WERI-Rb-1 (cell line): ENCODE data around the gene ALG12.

Experiments used
- DNase-seq: peaks from one replicate; pipeline ENCODE4 v3.0.0-alpha.2; 2020
- H3K27ac ChIP-seq: fragments of 250-450 bp; sonication (Bioruptor Pico); 2 replicates; pipeline ENCODE4 v1.5.1; 2020; ENCODE audit warnings: mild to moderate bottlenecking, moderate library complexity
- H3K27me3 ChIP-seq: fragments of 250-450 bp; sonication (Bioruptor Pico); 2 replicates; pipeline ENCODE4 v1.5.1; 2021; ENCODE audit warnings: mild to moderate bottlenecking, low read depth, moderate library complexity; ENCODE audit not compliant: insufficient read depth, severe bottlenecking
- H3K36me3 ChIP-seq: fragments of 250-450 bp; sonication (Bioruptor Pico); 2 replicates; pipeline ENCODE4 v1.5.1; 2020; ENCODE audit warnings: mild to moderate bottlenecking, moderate library complexity
- H3K4me3 ChIP-seq: 2 replicates; pipeline ENCODE4 v1.5.1; 2011; ENCODE audit warnings: low read depth, mild to moderate bottlenecking, control low read depth, low read length
- H3K9me3 ChIP-seq: fragments of 250-450 bp; sonication (Bioruptor Pico); 2 replicates; pipeline ENCODE4 v1.5.1; 2021; ENCODE audit warnings: mild to moderate bottlenecking, moderate library complexity; ENCODE audit not compliant: severe bottlenecking
- TF ChIP-seq, protein P1 (sequence below): IDR thresholded peaks from 2 replicates; pipeline ENCODE4 v1.5.1; 2011; ENCODE audit warnings: low read depth, mild to moderate bottlenecking, control low read depth, inconsistent platforms, low read length

The ALG12 gene

DNA sequence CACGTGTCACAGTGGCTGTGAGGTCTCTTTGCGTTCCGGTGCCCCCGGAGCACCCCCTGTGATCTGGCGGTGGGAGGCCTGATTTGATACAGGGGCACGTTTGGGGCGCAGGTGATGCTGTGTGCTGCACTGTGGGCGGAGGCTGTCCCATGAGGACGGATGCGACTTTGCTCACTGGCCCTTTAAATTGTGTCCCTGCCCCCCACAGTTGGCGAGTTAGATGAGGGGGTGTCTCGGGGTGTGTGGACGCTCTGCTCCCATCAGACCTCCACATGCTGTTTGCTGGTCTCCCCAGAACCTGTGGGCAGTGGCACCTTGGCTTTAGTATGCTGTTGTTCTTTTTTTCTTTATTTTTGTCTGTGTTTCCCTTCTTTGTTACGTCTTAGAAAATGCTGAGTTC, 59.4 kb downstream of the ALG12 start:
- Histone ChIP-seq H3K9me3 (no peaks in the 10 kb centered on the region), H3K27me3 (no peaks in the 10 kb centered on the region), H3K4me3 (no peak overlapping the region), H3K36me3 (peaks cover 31% of the 10 kb centered on the region), H3K27ac (no peak overlapping the region)
- TF ChIP-seq, protein P1, sequence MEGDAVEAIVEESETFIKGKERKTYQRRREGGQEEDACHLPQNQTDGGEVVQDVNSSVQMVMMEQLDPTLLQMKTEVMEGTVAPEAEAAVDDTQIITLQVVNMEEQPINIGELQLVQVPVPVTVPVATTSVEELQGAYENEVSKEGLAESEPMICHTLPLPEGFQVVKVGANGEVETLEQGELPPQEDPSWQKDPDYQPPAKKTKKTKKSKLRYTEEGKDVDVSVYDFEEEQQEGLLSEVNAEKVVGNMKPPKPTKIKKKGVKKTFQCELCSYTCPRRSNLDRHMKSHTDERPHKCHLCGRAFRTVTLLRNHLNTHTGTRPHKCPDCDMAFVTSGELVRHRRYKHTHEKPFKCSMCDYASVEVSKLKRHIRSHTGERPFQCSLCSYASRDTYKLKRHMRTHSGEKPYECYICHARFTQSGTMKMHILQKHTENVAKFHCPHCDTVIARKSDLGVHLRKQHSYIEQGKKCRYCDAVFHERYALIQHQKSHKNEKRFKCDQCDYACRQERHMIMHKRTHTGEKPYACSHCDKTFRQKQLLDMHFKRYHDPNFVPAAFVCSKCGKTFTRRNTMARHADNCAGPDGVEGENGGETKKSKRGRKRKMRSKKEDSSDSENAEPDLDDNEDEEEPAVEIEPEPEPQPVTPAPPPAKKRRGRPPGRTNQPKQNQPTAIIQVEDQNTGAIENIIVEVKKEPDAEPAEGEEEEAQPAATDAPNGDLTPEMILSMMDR: no peak
- no peak for DNase-seq

DNA sequence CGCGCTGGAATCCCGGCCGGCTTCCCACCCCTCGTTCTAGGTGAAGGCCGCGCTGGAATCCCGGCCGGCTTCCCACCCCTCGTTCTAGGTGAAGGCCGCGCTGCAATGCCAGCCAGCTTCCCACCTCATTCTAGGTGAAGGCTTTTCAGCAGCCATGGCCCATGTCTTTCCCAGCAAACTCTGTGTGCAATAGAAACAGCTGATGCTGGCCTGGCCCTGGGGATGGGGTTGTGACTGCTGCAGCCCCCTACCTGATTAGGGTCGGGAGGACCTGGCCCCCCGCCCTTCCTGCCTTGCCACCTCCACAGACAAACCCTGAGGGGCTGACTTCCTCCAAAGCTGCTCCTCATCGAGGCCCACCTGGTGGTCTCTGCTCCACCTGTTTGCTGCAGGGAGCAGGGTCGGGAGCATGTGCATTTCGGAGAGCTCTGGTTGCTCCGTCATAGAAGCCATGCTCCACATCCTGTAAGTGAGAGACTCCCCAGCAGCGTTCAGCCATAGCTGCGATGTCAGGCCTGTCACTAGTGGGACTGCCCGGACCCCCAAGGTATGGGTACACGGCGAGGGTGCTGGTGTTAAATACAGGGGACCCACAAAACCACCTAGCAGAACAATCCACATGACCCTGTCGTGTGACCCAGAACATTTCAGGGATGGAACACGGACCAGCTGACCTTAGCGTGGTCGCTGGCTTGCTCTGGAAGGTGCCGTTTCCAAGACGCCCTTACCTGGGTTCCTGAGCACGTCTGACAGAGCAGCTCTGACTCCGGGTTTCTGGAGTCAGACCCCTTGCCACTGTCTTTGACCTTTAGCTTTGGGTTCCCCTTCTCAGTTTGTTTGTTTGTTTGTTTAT, 61.2 kb downstream of the ALG12 start:
- TF ChIP-seq, protein P1: no peak
- no peak overlapping the region for H3K27ac ChIP-seq
- no peaks in the 10 kb centered on the region for H3K9me3 ChIP-seq
- peaks cover 31% of the 10 kb centered on the region for H3K36me3 ChIP-seq
- no peaks in the 10 kb centered on the region for H3K27me3 ChIP-seq
- DNase-seq: no peak
- no peak overlapping the region for H3K4me3 ChIP-seq

DNA sequence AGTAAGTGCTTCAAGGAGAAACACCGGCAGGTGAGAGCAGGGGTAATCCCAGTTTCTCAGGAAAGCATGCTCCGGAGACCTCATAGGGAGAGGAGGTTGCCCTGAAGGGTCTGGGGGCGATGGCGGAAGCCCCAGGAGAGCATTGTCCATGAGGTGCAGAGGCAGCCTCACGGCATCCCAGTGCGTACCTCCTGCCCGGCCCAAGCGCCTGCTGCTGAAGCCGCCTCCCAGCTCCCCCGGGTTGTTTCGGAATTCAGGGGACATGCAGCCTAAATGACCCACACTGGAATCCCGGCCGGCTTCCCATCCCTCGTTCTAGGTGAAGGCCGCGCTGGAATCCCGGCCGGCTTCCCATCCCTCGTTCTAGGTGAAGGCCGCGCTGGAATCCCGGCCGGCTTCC, 61.9 kb downstream of the ALG12 start:
- Histone ChIP-seq H3K9me3 (no peaks in the 10 kb centered on the region), H3K36me3 (peaks cover 31% of the 10 kb centered on the region), H3K27me3 (no peaks in the 10 kb centered on the region), H3K4me3 (no peak overlapping the region), H3K27ac (no peak overlapping the region)
- TF ChIP-seq, protein P1: no peak
- no peak for DNase-seq

DNA sequence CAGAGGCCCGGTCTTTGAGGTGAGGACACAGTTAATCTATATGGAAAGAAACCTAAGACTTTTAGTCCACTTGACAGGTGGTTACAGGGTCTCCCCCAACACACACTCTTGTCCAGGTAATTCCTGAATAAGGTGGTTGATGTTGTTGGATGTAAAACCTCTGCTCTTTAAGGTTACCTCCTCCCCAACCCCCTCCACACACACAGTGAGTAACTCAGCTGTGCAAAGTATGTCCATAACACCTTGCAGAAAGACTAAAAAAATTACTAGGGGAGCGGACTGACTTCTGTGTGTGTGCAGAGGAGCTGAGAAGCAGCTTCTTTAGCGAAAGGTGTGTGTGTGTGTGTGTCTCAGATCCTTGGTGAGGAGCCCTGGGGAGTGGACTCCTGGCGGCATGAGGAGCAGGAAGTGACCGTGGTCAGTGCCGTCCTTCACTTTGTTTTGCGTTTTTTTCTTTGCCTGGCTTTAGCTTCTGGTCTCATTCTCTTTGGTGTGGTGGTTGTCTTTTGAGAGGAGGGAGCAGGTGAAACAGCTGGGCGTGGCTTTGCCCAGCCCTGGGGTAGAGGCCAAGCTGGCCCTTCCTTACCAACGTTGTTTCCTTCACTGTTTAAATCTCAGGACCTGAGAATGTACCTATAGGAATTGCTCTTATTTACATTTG, 62.9 kb downstream of the ALG12 start:
- H3K36me3 ChIP-seq: peaks cover 31% of the 10 kb centered on the region
- TF ChIP-seq, protein P1: no peak
- H3K27ac ChIP-seq: no peak overlapping the region; the same call in 1 of the 2 replicates
- no peaks in the 10 kb centered on the region for H3K9me3 ChIP-seq
- H3K27me3 ChIP-seq: no peaks in the 10 kb centered on the region
- DNase-seq: no peak
- peak overlapping the region; percentile 97 for H3K4me3 ChIP-seq

DNA sequence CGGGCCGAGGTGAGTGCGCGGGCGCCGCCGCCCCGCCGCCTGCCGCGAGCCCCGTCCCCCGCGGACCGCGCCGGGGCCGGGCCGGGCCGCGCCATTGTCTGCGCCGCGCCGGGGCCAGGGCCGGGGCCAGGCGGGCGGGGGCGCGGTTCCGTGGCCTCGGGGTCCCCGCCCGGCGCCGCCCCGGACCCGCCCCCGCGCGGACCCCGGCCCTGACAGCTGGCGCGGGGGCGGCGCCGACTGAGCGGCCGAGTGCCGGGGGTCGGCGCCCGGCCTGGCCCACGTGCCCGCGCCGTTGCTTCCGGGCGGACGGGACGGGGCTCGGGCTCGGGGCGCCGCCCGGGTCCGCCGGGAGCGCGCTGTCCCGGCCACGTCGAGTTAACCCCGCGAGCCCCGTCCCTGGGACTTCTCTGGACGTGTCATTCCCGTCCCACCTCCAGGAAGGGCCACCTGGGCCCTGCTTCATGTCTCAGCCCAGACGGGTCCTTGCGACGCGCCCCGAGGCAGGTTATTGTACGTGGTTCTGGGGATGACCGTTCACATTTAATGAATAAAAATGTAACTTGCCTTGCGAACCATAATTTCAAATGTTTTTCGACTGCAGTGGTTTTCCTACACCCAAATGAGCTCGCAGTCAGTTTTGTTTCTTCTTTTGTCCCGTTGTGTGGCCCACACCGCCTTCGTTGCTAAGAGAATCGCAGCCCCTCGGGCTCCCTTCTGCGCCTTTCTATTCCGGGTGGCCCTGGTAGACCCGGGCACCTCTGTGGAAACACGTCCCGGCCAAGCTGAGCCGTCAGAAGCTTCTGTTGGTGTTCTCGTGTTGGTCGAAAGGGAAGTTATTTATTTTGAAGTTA, 64.0 kb downstream of the ALG12 start:
- TF ChIP-seq, protein P1: no peak
- H3K4me3 ChIP-seq: peak overlapping the region; percentile 97
- no peaks in the 10 kb centered on the region for H3K9me3 ChIP-seq
- peaks cover 31% of the 10 kb centered on the region for H3K36me3 ChIP-seq
- H3K27me3 ChIP-seq: no peaks in the 10 kb centered on the region
- peak; percentile 23 for DNase-seq
- peak overlapping the region; percentile 74 for H3K27ac ChIP-seq
